BE2C (cell line): Measurements from ENCODE around the gene HES3.

Experiments used
- DNase-seq: peaks from one replicate; pipeline ENCODE4 v3.0.0-alpha.2; 2020
- H3K27me3 ChIP-seq: fragments of 250-450 bp; sonication (Bioruptor Pico); 2 replicates; pipeline ENCODE4 v1.5.1; 2020; ENCODE audit warnings: mild to moderate bottlenecking
- H3K36me3 ChIP-seq: fragments of 250-450 bp; sonication (Bioruptor Pico); 2 replicates; pipeline ENCODE4 v1.5.1; 2020; ENCODE audit warnings: mild to moderate bottlenecking
- H3K4me1 ChIP-seq: fragments of 250-450 bp; sonication (Bioruptor Pico); 2 replicates; pipeline ENCODE4 v1.5.1; 2020
- H3K4me3 ChIP-seq: 2 replicates; pipeline ENCODE4 v1.5.1; 2011; ENCODE audit warnings: low read depth, low read length
- H3K9me3 ChIP-seq: fragments of 250-450 bp; sonication (Bioruptor Pico); 2 replicates; pipeline ENCODE4 v1.5.1; 2020
- CTCF ChIP-seq: IDR thresholded peaks from 2 replicates; pipeline ENCODE4 v1.5.1; 2012; ENCODE audit warnings: mild to moderate bottlenecking, low read depth, low read length

Gene HES3

GRCh38 chr1:6224718-6225117, 19.3 kb upstream of the HES3 start:
- no peak overlapping the region for H3K4me3 ChIP-seq
- H3K36me3 ChIP-seq: peaks cover 23% of the 10 kb centered on the region
- no peak for DNase-seq
- no peak for TF ChIP-seq CTCF
- H3K4me1 ChIP-seq: no peaks in the 10 kb centered on the region
- no peaks in the 10 kb centered on the region for H3K9me3 ChIP-seq
- no peaks in the 10 kb centered on the region for H3K27me3 ChIP-seq

GRCh38 chr1:6225651-6226050, 18.3 kb upstream of the HES3 start:
- Histone ChIP-seq H3K36me3 (peaks cover 23% of the 10 kb centered on the region), H3K27me3 (no peaks in the 10 kb centered on the region), H3K4me1 (no peaks in the 10 kb centered on the region), H3K9me3 (no peaks in the 10 kb centered on the region), H3K4me3 (no peak overlapping the region)
- DNase-seq: no peak
- TF ChIP-seq CTCF: no peak

GRCh38 chr1:6233376-6233775, 10.6 kb upstream of the HES3 start:
- no peak for TF ChIP-seq CTCF
- Histone ChIP-seq H3K4me1 (no peaks in the 10 kb centered on the region), H3K9me3 (no peaks in the 10 kb centered on the region), H3K4me3 (no peak overlapping the region), H3K36me3 (no peaks in the 10 kb centered on the region; the same call in none of the 2 replicates), H3K27me3 (no peaks in the 10 kb centered on the region)
- no peak for DNase-seq

GRCh38 chr1:6234502-6235295, 9.3 kb upstream of the HES3 start:
- Histone ChIP-seq H3K36me3 (no peaks in the 10 kb centered on the region; the same call in none of the 2 replicates), H3K4me3 (peak overlapping the region; percentile 80), H3K4me1 (no peaks in the 10 kb centered on the region), H3K9me3 (no peaks in the 10 kb centered on the region), H3K27me3 (no peaks in the 10 kb centered on the region)
- DNase-seq: no peak
- TF ChIP-seq CTCF: no peak

- DNase-seq: no peak
- H3K9me3 ChIP-seq: no peaks in the 10 kb centered on the region
- H3K4me3 ChIP-seq: peak overlapping the region; percentile 80
- H3K36me3 ChIP-seq: no peaks in the 10 kb centered on the region; the same call in none of the 2 replicates
- H3K4me1 ChIP-seq: no peaks in the 10 kb centered on the region
- H3K27me3 ChIP-seq: no peaks in the 10 kb centered on the region
- TF ChIP-seq CTCF: no peak
These were observed 8.7 kb upstream of the HES3 start for GRCh38 chr1:6235296-6235677.

GRCh38 chr1:6237093-6237492, 6.9 kb upstream of the HES3 start:
- no peak for TF ChIP-seq CTCF
- H3K4me1 ChIP-seq: no peaks in the 10 kb centered on the region
- no peaks in the 10 kb centered on the region for H3K9me3 ChIP-seq
- no peak overlapping the region for H3K4me3 ChIP-seq
- H3K36me3 ChIP-seq: no peaks in the 10 kb centered on the region; the same call in none of the 2 replicates
- H3K27me3 ChIP-seq: peaks cover 3% of the 10 kb centered on the region
- DNase-seq: no peak
